ENCODE data around the gene ITGBL1. TPM values are rescaled to one million over a fixed set of nuclear protein-coding genes. Genes with fewer than 3 reads are reported as not detected.

Gene ITGBL1
- total and polyA plus RNA-seq, 2 donors (not counting 3 experiments of a cell fraction or from before 2014, with no cell fraction given) = 4.6 to 8.8 TPM

DNA sequence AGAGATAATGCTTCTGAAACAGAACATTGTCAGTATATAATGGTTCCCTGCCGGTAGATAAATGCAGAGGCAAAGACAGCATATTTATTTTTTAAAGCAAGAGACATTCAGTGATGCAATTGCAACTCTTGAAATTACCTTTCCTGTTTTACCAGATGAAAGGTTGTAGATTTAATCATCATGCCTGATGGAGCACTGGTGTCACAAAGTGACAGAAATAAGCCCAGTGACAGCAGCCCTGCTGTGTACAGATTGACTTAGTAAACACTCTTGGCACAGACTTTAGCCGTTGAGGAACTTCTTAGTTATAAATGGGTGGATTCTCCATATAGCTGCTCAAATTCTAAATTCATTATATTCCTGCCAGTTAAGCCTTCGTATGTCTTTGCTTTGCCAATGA is 172.5 kb downstream of the ITGBL1 start:
- H3K27ac ChIP-seq (ENCODE audit: insufficient read depth, low read depth, low read length) = no peak overlapping the region
- ChIA-PET CTCF (interaction anchor here (1.0 to 3.5 kb wide), 4 partner anchors 10 to 90 kb away, joined by 3 to 9 read pairs (median 4); no protein-coding TSS in a partner anchor), POLR2A (interaction anchor here (1.1 kb wide), 1 partner anchor 15 kb away, joined by 3 read pairs; no protein-coding TSS in a partner anchor)
- H3K4me3 ChIP-seq (replicated peaks in 1 of 3; ENCODE audit: insufficient read depth in 1 of 3, low read depth in 1 of 3, low read length in 3 of 3) = no peak overlapping the region
- H4K20me1 ChIP-seq (replicated peaks; ENCODE audit: control insufficient read depth, extremely low read depth, insufficient read depth, low read length) = no peaks in the 10 kb centered on the region
- peaks cover 32% of the 10 kb centered on the region for H3K4me1 ChIP-seq (ENCODE audit: control insufficient read depth, extremely low read depth, insufficient read depth, low read length)
- intact Hi-C loops (cut with micrococcal nuclease) (loop anchor here (1.0 to 5.0 kb wide), 7 partner anchors 15 to 478 kb away; no protein-coding TSS in a partner anchor), dilution Hi-C loops (cut with MboI; ENCODE audit: extremely low pct_ligation_motif_present, low sequenced_read_pairs) (no loop called here)
- FAIRE-seq (no peak), DNase-seq (ENCODE audit: low read depth, low spot score) (no peak)
- H3K9me3 ChIP-seq (replicated peaks; ENCODE audit: control insufficient read depth, insufficient read depth, low read length) = no peaks in the 10 kb centered on the region
- BruUV-seq (replicated peaks) = no TSS peak
- H3K4me2 ChIP-seq (ENCODE audit: insufficient read depth, low read length) = no peak overlapping the region
- no peaks in the 10 kb centered on the region for H3K27me3 ChIP-seq (ENCODE audit: control insufficient read depth in 2 of 2, insufficient read depth in 2 of 2, low read length in 2 of 2)
- no peaks in the 10 kb centered on the region for H3K9me1 ChIP-seq (replicated peaks; ENCODE audit: control insufficient read depth, extremely low read depth, insufficient read depth, low read length)
- no peak for TF ChIP-seq MYC (IDR thresholded peaks at IDR 0.05; ENCODE audit: low read depth, low read length)
- TF ChIP-seq, protein P1, sequence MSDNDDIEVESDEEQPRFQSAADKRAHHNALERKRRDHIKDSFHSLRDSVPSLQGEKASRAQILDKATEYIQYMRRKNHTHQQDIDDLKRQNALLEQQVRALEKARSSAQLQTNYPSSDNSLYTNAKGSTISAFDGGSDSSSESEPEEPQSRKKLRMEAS (IDR thresholded peaks at IDR 0.05; ENCODE audit: insufficient read depth, insufficient read length) = no peak
- TF ChIP-seq POLR2A (IDR thresholded peaks at IDR 0.05; ENCODE audit: low read depth, low read length) = no peak
- TF ChIP-seq, protein P2, sequence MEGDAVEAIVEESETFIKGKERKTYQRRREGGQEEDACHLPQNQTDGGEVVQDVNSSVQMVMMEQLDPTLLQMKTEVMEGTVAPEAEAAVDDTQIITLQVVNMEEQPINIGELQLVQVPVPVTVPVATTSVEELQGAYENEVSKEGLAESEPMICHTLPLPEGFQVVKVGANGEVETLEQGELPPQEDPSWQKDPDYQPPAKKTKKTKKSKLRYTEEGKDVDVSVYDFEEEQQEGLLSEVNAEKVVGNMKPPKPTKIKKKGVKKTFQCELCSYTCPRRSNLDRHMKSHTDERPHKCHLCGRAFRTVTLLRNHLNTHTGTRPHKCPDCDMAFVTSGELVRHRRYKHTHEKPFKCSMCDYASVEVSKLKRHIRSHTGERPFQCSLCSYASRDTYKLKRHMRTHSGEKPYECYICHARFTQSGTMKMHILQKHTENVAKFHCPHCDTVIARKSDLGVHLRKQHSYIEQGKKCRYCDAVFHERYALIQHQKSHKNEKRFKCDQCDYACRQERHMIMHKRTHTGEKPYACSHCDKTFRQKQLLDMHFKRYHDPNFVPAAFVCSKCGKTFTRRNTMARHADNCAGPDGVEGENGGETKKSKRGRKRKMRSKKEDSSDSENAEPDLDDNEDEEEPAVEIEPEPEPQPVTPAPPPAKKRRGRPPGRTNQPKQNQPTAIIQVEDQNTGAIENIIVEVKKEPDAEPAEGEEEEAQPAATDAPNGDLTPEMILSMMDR (IDR thresholded peaks at IDR 0.05; ENCODE audit: extremely low read depth in 1 of 2, insufficient read depth in 1 of 2, low read depth in 1 of 2, low read length in 2 of 2) = no peak
- no peak for TF ChIP-seq POLR2AphosphoS5 (IDR thresholded peaks at IDR 0.05; ENCODE audit: insufficient read depth, low read depth, low read length)
- TF ChIP-seq JUN (IDR thresholded peaks at IDR 0.05; ENCODE audit: borderline replicate concordance, insufficient read depth, insufficient read length, low read depth) = no peak
- no peak for TF ChIP-seq GATA2 (IDR thresholded peaks at IDR 0.05; ENCODE audit: insufficient read depth, insufficient read length, low read depth, low read length)
- TF ChIP-seq FOS (IDR thresholded peaks at IDR 0.05; ENCODE audit: borderline replicate concordance, insufficient read depth, low read length) = no peak
- TF ChIP-seq EZH2 (IDR thresholded peaks at IDR 0.05; ENCODE audit: borderline replicate concordance, low read depth, low read length, severe bottlenecking) = no peak
- no peaks in the 10 kb centered on the region for H3K36me3 ChIP-seq (ENCODE audit: control insufficient read depth in 2 of 2, extremely low read depth in 1 of 2, insufficient read depth in 2 of 2, low read length in 2 of 2)
- no peaks in the 10 kb centered on the region for H3K79me2 ChIP-seq (ENCODE audit: control insufficient read depth, insufficient read depth, low read length)
- no peak overlapping the region for H2AFZ ChIP-seq (ENCODE audit: low read depth, low read length)
- H3K9ac ChIP-seq (replicated peaks; ENCODE audit: extremely low read depth, insufficient read depth, low read length) = no peak overlapping the region

Data from endothelial cell of umbilical vein (primary cell).